AML-193 (cell line): Measurements from ENCODE around the gene TTBK2.
"Not testable (repeated sequence)": the region's sequence is repeated elsewhere in the genome, so short reads cannot be mapped to it uniquely, and the experiment has no call there.

Experiments
- DNase-seq, 2 experiments: peaks; one replicate each; lab custom pipeline; 2025; lab: John Stamatoyannopoulos, UW

The TTBK2 gene

DNA sequence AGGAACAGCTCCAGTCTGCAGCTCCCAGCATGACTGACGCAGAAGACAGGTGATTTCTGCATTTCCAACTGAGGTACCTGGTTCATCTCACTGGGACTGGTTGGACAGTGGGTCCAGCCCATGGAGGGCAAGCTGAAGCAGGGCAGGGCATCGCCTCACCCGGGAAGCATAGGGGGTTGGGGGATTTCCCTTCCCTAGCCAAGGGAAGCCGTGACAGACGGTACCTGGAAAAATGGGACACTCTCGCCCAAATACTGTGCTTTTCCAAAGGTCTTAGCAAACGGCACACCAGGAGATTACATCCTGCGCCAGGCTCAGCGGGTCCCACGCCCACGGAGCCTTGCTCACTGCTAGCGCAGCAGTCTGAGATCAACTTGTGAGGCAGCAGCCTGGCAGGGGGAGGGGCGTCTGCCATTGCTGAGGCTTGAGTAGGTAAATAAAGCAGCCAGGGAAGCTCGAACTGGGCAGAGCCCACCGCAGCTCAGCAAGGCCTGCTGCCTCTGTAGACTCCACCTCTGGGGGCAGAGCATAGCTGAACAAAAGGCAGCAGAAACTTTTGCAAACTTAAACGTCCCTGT, 156.3 kb downstream of the TTBK2 start:
- DNase-seq, result not testable (repeated sequence)

DNA sequence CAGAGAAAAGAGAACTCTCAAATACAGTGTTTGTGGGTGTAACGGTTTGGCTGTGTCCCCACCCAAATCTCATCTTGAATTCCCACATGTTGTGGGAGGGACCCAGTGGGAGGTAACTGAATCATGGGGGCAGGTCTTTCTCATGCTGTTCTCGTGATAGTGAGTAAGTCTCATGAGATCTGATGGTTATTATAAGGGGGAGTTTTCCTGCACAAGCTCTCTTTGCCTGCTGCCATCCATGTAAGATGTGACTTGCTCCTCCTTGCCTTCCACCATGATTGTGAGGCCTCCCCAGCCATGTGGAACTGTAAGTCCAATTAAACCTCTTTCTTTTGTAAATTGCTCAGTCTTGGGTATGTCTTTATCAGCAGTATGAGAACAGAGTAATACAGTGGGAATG, 158.8 kb downstream of the TTBK2 start:
- not testable (repeated sequence) for DNase-seq

DNA sequence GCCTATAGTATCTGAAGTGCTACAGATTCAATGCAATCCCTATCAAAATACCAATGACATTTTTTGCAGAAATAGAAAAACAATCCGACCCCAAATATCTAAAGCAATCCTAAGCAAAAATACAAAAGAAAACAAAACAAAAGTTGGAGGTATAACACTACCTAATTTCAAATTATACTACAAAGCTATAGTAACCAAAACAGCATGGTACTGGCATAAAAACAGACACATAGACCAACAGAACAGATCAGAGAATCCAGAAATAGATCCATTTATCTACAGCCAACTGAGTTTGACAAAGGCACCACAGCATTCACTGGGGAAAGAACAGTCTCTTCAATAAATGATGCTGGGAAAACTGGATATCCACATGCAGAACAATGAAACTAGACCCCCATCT, 159.8 kb downstream of the TTBK2 start:
- no peak for DNase-seq

DNA sequence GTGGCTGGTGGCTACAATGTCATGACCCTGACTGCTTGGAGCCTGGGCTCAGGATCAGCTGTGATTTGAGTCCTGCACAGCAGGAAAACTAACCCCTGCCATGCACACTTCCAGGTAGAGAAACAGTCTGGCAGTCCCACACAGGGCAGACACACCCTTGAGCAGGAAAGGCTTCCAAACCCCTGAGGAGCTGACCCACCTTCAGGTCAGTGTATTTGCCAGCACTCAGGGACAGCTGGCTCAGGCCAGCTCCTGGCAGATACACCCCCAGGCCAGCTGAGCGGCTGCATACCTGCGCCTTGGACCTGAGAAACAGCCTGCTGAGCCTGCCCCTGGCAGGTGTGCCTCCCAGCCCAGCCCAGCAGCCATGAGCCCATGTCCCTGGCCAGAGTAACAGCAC, 161.5 kb downstream of the TTBK2 start:
- no peak for DNase-seq

DNA sequence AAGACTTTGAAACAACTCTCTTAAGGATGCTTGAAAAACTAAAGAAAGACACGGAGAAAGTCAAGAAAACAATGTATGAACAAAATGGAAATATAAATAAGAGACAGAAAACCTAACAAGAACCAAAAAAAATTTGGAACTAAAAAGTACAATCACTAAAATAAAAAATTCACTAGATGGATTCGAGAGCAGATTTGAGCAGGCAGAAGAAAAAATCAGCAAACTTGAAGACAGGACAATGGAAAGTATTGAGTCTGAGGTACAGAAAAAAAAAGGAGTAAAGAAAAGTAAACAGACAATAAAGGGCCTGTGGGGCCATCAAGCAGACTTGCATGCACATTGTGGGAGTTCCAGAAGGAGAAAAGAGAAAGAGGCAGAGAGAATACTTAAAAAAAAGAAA, 170.3 kb downstream of the TTBK2 start:
- DNase-seq, result no peak

DNA sequence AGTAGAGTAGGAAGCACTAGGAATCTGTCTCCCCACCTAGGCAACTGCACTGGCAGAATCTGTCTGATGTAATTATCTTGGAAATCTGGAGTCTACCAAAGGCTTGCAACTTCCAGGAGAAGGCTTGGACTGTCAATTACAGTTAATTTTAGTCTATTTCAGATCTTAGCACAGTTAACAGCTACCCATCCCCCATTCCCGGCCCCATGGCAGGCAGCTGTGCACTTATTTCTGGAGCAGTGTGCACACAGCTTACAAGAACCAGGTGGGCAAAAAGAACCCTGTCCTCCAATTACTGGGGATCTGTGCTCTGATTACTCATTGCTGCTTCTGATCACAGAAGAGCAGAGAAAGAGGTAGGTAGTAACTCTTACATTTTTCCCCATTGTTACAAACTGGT, 171.3 kb downstream of the TTBK2 start:
- no peak for DNase-seq

DNA sequence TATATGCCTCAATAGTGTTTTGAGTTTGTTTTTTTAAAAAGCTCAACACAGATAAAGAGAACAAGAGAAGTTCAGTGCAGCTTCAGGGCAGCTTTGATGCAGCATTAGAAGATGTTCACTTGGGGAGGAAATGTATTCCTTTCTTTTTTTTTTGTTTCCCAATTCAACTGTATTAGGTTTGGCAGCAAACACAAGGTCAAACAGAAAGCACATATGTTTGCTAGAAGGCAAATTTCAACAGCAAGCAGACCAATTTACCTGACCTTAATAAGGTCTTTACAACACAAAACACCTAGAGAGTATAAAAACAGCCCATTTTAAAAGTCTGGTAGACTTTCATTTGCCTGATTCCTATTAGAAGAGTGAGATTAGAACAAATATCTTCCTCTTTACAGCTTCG, 176.4 kb downstream of the TTBK2 start:
- DNase-seq, result no peak

DNA sequence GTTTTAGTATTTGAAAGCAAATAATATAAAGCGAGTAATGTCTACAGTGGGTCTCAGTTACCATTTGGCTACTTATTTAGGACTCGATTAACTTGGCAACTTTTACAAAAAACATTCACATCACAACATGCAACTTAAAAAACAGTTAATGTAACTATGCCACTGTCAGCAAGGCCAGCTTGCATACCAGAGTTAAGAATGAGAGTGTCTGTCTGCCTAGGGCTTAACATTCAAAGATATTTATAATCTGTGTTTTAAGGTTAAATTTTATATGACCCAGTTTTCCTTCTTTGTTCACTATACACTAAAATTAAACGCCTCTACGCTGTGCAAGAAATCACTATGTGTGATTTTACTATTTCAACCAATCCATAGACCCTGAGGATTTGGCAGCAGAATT, 178.4 kb downstream of the TTBK2 start:
- DNase-seq, result no peak

DNA sequence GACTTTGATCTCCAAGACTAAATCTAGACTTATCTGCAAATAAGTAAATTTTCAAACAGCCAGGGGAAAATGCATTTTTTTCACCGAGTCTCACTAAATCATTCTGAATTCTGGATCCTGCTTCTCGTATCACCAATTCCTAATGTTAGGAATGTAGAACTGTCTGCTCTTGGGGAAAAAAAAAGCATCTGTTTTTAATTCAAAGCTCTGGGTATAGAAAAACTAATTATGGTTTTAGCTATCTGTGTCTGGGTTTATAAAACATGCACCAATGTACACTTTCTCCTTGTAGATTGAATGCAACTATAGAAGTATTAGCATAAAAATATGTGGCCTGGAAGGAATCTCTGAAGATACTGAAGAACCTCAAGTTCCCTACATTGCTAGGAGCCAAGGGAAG, 178.9 kb downstream of the TTBK2 start:
- DNase-seq, result no peak

DNA sequence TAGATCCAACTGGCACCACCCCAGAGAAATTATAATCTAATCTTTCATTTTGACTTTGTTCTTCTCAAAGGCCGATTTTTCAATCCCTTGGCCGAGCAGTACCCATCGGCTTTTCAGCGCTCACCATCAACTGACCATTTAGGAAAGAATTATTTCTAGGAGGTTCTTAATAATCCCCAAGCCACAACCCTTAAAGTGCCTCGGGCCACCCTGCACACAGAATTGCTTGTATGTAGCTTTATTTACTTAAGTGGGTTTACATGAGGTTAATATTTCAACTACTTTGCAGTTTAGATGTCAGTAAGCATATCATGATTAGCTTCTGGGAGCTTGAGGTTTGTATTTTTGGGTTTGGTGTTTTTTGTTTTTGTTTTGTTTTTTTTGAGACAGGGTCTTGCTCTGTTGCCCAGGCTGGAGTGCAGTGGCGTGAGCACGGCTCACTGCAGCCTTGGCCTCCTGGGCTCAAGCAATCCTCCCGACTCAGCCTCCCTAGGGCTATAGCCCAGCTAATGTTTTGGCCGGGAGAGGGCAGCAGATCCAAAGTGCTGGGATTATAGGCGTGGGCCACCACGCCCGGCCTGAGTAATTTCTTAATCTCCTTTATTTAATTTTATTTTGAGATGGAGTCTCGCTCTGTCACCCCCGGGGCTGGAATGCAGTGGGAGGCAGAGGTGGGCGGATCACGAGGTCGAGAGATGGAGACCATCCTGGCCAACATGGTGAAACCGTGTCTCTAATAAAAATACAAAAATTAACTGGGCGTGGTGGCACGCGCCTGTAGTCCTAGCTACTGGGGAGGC, 182.8 kb downstream of the TTBK2 start:
- peak; percentile 21 to 49 for DNase-seq

DNA sequence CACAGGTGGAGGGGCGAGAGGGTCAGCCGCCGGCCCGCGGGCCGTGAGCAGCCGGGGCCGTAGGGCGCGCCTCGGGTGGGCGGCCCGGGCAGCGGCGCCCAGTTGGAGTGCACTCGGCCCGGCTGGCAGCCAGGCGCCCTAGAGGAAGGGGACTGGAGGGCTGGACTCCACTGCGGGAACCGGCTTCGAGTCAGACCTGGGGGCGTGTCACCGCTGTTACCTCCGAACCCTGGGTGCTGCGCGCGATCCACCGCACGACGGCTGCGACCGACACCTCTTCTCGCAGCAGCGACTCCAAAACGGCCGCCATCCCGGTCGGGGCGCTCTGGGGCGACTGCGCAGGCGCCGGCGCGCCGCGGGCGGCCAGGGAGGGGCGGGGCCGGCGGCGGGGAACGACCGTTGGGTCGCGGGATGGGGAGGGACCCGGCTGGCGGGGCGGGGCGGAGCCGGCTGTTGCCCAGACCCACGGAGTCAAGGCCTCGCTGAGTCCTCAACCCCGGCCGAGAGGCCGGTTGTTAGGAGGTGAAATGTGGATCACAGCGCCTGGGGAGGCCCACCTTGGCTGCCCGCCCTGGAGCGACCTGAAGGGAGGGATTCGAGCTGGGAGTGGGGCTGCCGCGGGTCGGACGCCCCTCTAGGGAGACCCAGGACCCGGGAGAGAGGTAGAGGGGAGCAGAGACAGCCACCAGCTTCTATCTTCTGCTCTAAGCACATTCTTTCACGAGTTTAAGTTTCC, 183.6 kb downstream of the TTBK2 start, which contains the start of gene CDAN1:
Gene CDAN1, minus strand, starts transcription at position 336 of the 736 bp plus-strand sequence. Its CDS starts 26 bp downstream, at position 310.
- DNase-seq, result peak; percentile 70 to 76

DNA sequence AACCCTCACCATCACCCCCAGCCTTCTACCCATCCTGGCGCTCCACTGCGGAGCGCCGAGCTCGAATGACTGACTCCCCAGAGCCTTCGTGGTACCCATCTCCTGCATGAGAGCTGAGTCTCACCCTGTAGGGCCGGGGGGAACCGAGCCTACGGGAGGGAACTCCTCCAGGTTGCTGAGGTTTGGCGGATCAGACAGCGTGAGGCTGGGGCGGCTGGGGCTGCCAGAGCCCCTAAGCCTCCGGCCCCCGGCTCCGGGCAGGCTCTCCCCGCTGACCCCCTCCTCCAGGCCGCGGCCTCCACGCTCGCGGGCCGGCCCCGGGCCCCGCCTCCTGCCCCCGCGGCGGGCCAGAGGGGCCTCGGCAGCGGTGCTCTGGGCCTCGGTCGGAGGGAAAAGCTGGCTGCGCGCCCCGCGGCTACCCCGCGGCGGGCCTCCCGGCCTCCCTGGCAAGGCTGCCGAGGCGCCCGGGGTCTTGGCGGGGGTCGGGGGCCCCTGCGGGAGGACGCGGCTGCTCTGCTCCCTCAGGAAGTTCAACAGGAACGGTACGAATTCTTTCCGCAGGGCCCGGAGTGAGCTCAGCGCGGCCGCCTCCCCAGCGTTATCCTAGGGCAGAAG, 184.3 kb downstream of the TTBK2 start:
- DNase-seq, result no peak

DNA sequence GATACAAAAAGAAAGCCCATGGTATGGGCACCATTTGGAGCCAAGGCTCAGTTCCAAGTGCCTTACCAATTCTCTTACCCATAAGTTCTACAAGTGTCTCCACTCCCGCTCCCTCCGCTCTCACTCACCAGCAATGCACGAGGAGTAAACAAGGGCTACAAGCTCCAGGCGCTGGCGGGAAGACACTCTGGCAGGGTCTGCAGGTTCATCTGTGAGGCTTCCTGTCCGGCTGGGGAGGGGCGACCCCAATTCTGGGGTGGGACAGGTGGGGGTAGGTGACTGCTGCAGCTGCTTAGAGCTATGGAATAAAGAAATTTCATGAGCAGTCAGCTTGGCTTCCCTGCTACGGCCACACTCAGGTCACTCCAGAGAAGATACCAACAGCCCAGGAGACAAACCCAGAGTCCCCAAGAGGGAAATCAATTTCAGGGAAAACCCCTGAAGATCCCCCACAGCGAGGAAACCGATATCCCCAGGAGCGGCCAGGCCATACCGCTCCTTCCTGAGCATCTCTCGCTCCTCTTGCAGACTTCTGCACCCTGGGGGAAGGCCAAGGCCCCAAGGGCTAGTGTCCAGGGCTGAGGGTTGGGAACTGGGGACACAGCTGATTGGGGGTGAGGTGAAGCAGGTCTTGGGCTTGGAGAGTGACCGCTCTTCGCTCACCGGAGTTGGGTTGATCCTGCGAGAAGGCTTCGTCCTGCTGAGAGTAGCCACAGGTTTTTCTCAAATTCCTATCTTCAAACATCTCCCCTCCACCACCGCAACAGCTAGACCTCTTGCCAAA, 185.0 kb downstream of the TTBK2 start:
- no peak for DNase-seq

DNA sequence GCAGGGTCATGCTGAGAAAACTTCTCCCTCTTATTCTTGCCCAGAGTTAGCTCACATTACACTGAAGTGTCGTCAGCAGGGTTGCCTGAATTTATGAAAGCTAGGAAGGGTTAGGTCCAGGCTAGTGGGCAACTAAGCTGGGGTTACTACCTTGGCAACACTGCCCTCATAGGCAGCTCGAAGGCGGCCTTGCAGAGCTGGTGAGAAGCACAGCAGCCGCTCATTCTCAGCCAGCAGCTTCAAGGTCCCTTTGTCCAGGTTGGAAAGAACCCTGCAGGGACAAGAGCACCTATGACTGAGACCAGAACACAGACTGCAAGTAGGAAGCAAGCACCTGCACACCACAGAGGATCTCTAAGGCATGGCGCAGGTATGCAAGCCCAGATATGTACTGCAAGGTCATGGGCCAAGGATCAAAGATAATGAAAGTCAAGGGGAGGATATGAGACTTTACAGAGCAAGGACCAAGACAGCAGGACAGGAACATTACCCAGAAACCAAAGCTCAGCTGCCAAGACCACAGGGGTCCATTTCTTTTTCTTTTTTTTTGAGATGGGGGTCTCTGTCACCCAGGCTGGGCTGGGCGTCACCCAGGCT, 186.4 kb downstream of the TTBK2 start:
- DNase-seq, result no peak

DNA sequence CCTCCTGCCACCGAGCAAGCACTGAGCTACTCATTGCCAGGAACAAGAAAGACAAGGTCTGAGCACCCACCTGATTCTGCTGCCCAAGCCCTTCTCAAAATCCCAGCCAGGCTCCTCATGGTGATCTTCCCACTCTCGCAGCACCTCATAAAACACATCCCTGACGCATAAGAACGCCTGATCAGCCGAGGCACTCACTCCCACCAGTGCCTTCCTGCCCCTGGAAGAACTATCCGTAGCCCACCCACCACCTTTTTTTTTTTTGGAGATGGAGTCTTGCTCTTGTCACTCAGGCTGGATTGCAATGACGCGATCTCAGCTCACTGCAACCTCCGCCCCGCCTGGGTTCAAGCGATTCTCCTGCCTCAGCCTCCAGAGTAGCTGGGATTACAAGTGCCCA, 187.6 kb downstream of the TTBK2 start:
- DNase-seq, result no peak

DNA sequence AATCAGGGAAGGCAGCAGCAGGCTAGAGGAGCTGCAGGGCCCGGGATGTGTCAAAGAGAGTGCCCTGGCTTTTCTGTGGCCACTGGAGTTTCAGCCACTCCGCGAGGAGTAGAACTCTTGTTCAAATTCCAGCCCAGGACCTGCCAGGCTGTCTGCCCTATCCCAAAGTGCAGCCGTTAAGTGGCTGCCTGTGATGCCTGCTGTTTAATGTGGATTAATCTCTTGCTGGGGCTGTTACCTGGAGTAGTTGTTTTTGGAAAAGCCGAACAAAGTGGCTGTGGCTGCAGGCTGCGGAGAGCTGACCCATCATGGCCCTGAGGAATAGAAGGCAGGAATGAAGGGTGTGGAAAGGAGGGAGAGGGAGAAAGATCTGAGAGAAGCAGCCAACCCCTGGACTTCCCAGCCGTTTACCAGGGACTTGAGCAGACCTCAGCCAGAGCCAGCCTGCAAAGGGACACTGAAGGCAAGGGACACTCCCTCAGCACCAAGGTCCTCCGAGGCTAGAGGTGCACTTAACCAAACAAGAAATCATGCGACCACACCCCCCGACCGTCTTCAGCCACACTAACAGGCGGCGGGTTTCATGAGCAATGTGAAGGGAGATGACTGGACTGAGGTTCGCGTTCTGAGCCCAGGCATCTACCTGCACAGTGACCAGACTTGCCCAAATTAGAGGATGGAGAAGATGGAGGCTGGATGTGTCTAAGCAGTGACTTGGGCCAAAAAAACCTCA, 188.3 kb downstream of the TTBK2 start:
- DNase-seq, result no peak

DNA sequence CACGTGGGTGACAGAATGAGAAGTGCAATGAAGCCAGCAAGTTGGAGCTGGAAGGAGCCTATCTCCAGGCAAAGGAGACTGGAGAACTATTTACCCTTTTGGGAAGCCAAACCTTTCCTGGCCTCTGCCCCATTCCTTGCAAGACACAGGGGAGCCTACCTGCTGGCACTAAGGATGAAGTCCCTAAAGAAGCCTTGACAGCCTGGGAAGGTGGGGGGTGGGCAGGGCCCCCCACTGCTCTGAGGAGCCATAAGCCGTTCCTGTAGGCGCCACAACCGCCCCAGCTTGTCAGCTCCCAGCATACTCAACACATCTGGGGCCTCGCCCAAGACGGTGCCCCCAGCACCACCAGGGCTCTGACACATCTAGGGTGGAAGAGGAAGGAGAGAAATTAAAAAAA, 189.1 kb downstream of the TTBK2 start:
- no peak for DNase-seq

DNA sequence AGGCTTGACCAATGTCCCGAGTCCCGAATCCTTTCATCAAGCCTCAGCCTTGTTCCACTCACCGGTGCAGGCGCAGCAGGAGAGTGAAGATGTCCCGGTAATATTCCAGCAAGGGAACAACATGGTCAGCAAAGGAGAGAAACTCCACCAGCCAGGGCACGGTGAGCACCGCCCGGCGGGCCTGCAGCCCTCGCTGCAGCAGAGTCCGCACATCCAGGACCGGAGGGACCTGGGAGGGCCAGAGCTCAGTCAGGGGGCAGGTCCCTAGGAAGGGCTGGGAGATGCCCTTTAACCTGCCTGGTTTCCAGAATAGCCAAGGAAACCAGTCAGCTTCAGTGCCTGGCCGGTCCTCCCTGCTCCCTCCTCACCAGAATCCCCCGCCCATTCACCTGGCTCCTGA, 190.0 kb downstream of the TTBK2 start:
- DNase-seq, result no peak

DNA sequence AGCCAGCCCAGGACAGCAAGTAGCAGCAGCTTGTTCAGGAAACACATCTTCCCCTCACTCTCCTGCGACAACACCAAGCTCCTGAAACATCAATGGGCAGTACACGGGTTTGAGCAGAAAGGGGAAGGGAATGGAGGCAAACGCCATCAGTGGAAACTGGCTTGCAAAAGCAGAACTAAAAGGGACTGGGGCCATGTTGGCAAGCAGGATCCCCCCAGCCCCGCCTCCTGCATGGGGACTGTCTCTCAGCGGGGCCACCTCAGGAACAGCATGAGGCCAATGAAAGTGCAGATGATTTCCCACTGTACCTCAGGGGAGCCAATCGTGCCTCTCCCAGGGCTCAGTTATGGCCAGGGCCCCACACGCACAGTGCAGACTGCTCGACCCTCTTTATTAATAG, 190.4 kb downstream of the TTBK2 start:
- no peak for DNase-seq

DNA sequence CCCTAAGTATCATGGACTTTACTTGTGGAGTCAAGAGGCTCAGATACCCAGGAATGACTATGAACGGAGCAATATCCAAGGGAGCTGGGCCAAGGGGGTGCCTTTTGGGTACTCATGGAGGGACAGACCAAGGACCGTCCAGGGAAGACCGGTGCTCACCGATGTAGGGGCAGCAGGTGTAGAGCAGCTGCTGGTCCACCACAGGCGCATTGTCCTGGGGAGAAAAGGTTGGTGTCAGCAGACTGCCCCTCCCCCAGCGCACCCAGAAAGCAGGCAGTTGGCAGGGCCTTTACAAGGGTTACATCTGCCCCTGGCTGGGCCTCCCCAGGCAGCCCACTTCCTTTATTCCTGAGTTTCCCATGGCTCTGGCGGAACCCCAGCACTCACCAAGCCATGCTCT, 191.2 kb downstream of the TTBK2 start:
- DNase-seq, result no peak

DNA sequence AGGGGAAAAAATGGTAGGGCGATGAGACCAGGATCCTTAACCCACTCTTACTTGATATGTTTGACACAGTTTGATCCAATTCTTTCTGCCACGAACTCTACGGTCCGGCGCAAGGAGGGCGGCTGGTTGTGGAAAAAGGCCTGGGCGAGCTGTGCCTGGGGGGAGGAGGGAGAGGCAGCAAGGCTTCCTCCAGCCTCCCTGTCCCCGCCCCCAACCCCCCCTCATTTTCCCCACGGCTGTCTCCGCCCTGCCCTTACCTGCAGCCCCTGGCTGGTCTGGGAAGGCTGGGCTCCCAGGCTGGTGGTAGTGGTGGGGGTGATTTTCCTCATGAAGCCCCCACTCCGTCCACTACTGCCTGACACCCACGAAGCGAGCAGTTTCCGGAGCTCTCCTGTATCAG, 191.6 kb downstream of the TTBK2 start:
- DNase-seq, result no peak
